Activated CD8-positive, alpha-beta memory T cell treated with anti-CD3 and anti-CD28 coated beads, Interleukin-2, amount 10 ng/mL, durations not matched to agents 7 days and 5 days (primary cell): Measurements from ENCODE around the gene EXOC3L2. TPM values are rescaled to one million over a fixed set of nuclear protein-coding genes. Genes with fewer than 3 reads are reported as not detected.

Experiments
- ATAC-seq: fragments of 150-1000 bp; cut with Tn5 transposase; one replicate; pipeline ENCODE4 v1.10.0; 2021; ENCODE audit warnings: moderate library complexity
- CTCF ChIA-PET: fragments of 350-600 bp; sonication (Branson Sonifier 250); formaldehyde crosslinking; loops from one replicate; lab custom pipeline; 2021; ENCODE audit warnings: antibody characterized with exemption; lab: Charles Lee
- DNase-seq: peaks from one replicate; pipeline ENCODE4 v3.0.0-alpha.2; 2020
- H3K27ac Mint-ChIP-seq: one replicate; pipeline ENCODE4 v1.8.0; 2021; ENCODE audit warnings: mild to moderate bottlenecking, mixed read lengths
- H3K27me3 Mint-ChIP-seq: one replicate; pipeline ENCODE4 v1.8.0; 2021; ENCODE audit warnings: mixed read lengths
- H3K36me3 Mint-ChIP-seq: one replicate; pipeline ENCODE4 v1.8.0; 2021; ENCODE audit warnings: mild to moderate bottlenecking, mixed read lengths
- H3K4me1 Mint-ChIP-seq: one replicate; pipeline ENCODE4 v1.8.0; 2021; ENCODE audit warnings: mixed read lengths
- H3K4me3 Mint-ChIP-seq: one replicate; pipeline ENCODE4 v1.8.0; 2021; ENCODE audit warnings: mild to moderate bottlenecking, moderate library complexity, mixed read lengths
- H3K9me3 Mint-ChIP-seq: one replicate; pipeline ENCODE4 v1.8.0; 2022; ENCODE audit warnings: low read depth, mixed read lengths
- total RNA-seq, 2 experiments: library from RNA; stranded (reverse); gene quantifications; one replicate each; pipeline ENCODE4 v1.2.3, GENCODE V29; 2021

The EXOC3L2 gene
- total RNA-seq, 2 experiments from 2014 or later = not detected

DNA sequence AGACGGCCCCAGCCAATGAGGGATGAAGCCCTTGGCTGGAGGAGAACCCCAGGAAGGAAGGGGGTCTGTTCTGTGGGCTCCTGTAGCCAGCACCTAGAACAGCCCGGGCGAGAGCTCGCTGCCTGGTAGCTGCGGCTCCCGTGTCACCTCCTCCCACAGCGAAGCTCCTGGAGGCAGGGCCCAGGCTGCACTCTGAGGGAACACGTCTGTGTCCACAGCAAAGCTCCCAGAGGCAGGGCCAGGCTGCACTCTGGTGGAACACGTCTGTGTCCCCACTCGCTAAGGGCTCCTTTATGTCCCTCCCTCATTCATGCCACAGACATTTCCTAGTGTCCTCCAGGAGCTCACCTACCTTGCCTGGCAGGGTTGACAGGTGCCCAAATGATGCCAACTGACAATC, 75.6 kb downstream of the EXOC3L2 start:
- CTCF ChIA-PET = interaction anchor here (1.2 to 1.9 kb wide), 2 partner anchors 9 to 17 kb away, joined by 3 to 5 read pairs; partner anchors contain the start of gene NKPD1
- no peak overlapping the region for H3K27ac Mint-ChIP-seq
- peaks cover 2% of the 10 kb centered on the region for H3K36me3 Mint-ChIP-seq
- no peaks in the 10 kb centered on the region for H3K27me3 Mint-ChIP-seq
- peaks cover 46% of the 10 kb centered on the region for H3K4me1 Mint-ChIP-seq
- H3K4me3 Mint-ChIP-seq = no peak overlapping the region
- no peak for ATAC-seq
- no peaks in the 10 kb centered on the region for H3K9me3 Mint-ChIP-seq
- no peak for DNase-seq

DNA sequence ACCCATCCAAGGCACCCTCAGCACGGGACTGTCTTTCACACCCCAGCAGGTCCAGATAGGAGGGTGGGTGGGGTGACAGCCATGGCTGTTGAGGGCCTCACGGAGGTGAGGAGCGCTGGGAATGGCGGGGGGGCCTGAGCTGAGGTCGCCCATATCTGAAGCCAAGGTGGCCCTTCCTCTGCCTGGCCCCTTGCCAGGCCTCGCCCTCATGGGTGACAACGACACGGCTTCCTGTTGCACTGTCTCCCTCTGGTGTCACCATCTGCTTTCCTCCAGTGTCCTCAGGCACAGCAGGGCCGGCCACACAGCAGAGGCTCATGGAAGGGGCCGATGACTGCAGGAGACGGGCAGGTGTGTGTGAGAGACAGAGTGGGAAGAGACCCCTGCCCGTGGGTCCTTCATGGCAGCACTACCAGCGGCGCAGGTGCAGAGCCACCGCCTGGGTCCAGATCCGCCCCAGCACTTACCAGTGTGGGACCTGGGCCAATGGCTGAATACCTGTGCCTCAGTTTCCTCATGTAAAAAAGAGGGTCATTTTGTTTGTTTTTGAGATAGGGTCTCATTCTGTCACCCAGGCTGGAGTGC, 76.3 kb downstream of the EXOC3L2 start:
- H3K27me3 Mint-ChIP-seq = no peaks in the 10 kb centered on the region
- no peak overlapping the region for H3K27ac Mint-ChIP-seq
- CTCF ChIA-PET = interaction anchor here (0.6 to 1.2 kb wide), 3 partner anchors 8 to 18 kb away, joined by 3 read pairs; partner anchors contain the start of genes BLOC1S3 and NKPD1
- H3K9me3 Mint-ChIP-seq = no peaks in the 10 kb centered on the region
- H3K4me1 Mint-ChIP-seq = peaks cover 50% of the 10 kb centered on the region
- no peak for DNase-seq
- no peak for ATAC-seq
- H3K4me3 Mint-ChIP-seq = no peak overlapping the region
- H3K36me3 Mint-ChIP-seq = peaks cover 2% of the 10 kb centered on the region

DNA sequence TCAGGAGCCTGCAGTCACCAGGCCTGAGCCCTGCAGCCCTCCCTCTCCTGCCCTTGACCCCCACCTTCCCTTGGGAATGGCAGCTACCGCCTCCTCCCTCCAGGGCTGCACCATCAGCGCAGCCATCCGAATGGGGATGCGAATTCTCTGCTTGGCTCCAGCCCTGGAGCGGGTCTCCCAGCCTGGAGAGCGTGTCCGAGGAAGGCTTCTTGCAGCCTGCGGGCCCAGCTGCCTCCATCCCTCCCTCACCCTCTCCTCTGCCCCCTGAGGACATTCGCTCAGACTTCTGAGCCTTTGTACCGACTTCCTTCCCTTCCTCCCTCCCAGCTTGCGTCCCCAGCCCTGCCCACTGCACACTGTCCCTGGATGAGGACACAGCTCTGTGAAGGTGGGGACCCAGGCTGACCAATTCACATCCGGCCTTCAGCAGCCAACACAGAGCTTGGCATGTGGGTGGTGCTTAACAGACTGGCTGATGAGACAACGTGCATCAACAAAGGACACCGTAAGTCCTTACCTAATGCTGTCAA, 78.4 kb downstream of the EXOC3L2 start:
- H3K27ac Mint-ChIP-seq = no peak overlapping the region
- H3K4me1 Mint-ChIP-seq = peaks cover 42% of the 10 kb centered on the region
- no peak for ATAC-seq
- no peak overlapping the region for H3K4me3 Mint-ChIP-seq
- H3K36me3 Mint-ChIP-seq = peaks cover 2% of the 10 kb centered on the region
- no peaks in the 10 kb centered on the region for H3K27me3 Mint-ChIP-seq
- no peaks in the 10 kb centered on the region for H3K9me3 Mint-ChIP-seq
- DNase-seq = no peak
- CTCF ChIA-PET = interaction anchor here (0.7 to 2.3 kb wide), 3 partner anchors 11 to 17 kb away, joined by 3 to 6 read pairs (median 4); partner anchors contain the start of genes BLOC1S3 and TRAPPC6A

GRCh38 chr19:45164577-45165335, 80.5 kb downstream of the EXOC3L2 start:
- Mint-ChIP-seq H3K27ac (peak overlapping the region; percentile 70), H3K27me3 (no peaks in the 10 kb centered on the region), H3K4me3 (no peak overlapping the region), H3K4me1 (peaks cover 24% of the 10 kb centered on the region), H3K36me3 (no peaks in the 10 kb centered on the region), H3K9me3 (no peaks in the 10 kb centered on the region)
- DNase-seq (peak; percentile 78), ATAC-seq (peak; percentile 83)
- CTCF ChIA-PET = interaction anchor here (0.8 to 1.0 kb wide), 7 partner anchors 11 to 175 kb away, joined by 3 to 8 read pairs (median 3); partner anchors contain the start of gene TRAPPC6A

GRCh38 chr19:45163751-45164460, 81.3 kb downstream of the EXOC3L2 start:
- CTCF ChIA-PET = interaction anchor here (0.6 to 1.0 kb wide), 4 partner anchors 14 to 629 kb away, joined by 3 to 8 read pairs (median 3); partner anchors contain the start of genes DMWD and TRAPPC6A
- DNase-seq = no peak
- no peaks in the 10 kb centered on the region for H3K9me3 Mint-ChIP-seq
- peak overlapping the region; percentile 70 for H3K27ac Mint-ChIP-seq
- no peak overlapping the region for H3K4me3 Mint-ChIP-seq
- H3K4me1 Mint-ChIP-seq = peaks cover 22% of the 10 kb centered on the region
- no peaks in the 10 kb centered on the region for H3K36me3 Mint-ChIP-seq
- H3K27me3 Mint-ChIP-seq = no peaks in the 10 kb centered on the region
- ATAC-seq = no peak

- Mint-ChIP-seq H3K27ac (no peak overlapping the region), H3K36me3 (no peaks in the 10 kb centered on the region), H3K9me3 (no peaks in the 10 kb centered on the region), H3K27me3 (no peaks in the 10 kb centered on the region), H3K4me1 (peaks cover 21% of the 10 kb centered on the region), H3K4me3 (no peak overlapping the region)
- no peak for ATAC-seq
- CTCF ChIA-PET = interaction anchor here (0.6 kb wide), 1 partner anchor 630 kb away, joined by 3 read pairs; the partner anchor contains the start of gene DMWD
- no peak for DNase-seq
These were observed 82.1 kb downstream of the EXOC3L2 start for GRCh38 chr19:45163156-45163555.

DNA sequence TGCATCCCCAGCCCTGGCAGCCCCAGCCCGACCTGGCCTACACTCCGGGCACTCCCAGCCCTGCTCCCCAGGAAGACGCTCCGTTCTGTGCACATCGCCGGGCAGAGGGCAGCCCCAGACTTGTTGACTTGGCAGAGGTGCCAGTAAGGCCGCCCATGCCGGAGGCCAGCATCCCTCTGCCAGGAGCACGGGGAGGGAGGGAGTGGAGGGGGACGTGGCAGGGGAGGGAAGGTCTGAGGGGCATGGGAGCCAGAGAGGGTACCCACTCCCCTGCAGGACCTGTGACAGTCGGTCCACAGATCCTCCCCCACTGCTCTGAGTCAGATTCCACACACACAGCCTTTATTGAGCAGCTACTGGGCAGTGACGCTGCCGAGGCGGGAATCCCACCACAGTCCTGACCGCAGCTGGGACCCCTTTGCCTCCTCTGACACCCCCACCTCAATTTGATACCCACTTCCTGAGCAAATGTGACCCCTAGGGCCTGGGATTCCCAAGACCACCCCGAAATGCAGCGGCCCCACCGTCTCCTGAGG, 82.5 kb downstream of the EXOC3L2 start:
- Mint-ChIP-seq H3K27ac (no peak overlapping the region), H3K36me3 (no peaks in the 10 kb centered on the region), H3K4me1 (peaks cover 21% of the 10 kb centered on the region), H3K27me3 (no peaks in the 10 kb centered on the region), H3K9me3 (no peaks in the 10 kb centered on the region), H3K4me3 (no peak overlapping the region)
- ATAC-seq (no peak), DNase-seq (no peak)
- CTCF ChIA-PET = no interaction called here

Other genes with a start within 250 kb of the EXOC3L2 start
- 10 to 100 TPM; 22.4 to 58.8 TPM for gene RELB, start 243.9 kb downstream of the EXOC3L2 start, total RNA-seq
- 100 to 1,000 TPM; 114 to 121 TPM for gene CLASRP, start 206.4 kb downstream of the EXOC3L2 start, total RNA-seq
- gene ZNF296, start 168.9 kb downstream of the EXOC3L2 start, total RNA-seq = 1 to 10 TPM; 5.3 to 9.5 TPM
- gene GEMIN7, start 166.1 kb downstream of the EXOC3L2 start, total RNA-seq = 10 to 100 TPM; 26.2 to 34.4 TPM
- 10 to 100 TPM; 18.7 to 30.0 TPM for gene PPP1R37, start 152.2 kb downstream of the EXOC3L2 start, total RNA-seq
- under 1 TPM; 0.14 to 0.18 TPM for gene NKPD1, start 84.4 kb downstream of the EXOC3L2 start, total RNA-seq
- gene TRAPPC6A, start 67.2 kb downstream of the EXOC3L2 start, total RNA-seq = 10 to 100 TPM; 50.3 to 50.6 TPM
- 10 to 100 TPM; 15.7 to 17.6 TPM for gene BLOC1S3, start 66.6 kb downstream of the EXOC3L2 start, total RNA-seq
- gene MARK4, start 5.9 kb upstream of the EXOC3L2 start, total RNA-seq = 10 to 100 TPM; 25.9 to 29.4 TPM
- gene CKM, start 77.5 kb upstream of the EXOC3L2 start, total RNA-seq = not detected
- gene KLC3, start 95.3 kb upstream of the EXOC3L2 start, total RNA-seq = not detected
- 10 to 100 TPM; 26.1 to 26.8 TPM for gene ERCC2, start 125.2 kb upstream of the EXOC3L2 start, total RNA-seq
- gene PPP1R13L, start 159.7 kb upstream of the EXOC3L2 start, total RNA-seq = 10 to 100 TPM in 1 of 2 experiments, 1 to 10 TPM in 1; 6.4 to 11.7 TPM
- 10 to 100 TPM in 1 of 2 experiments, 1 to 10 TPM in 1; 8.9 to 12.2 TPM for gene POLR1G, start 161.2 kb upstream of the EXOC3L2 start, total RNA-seq
- gene ERCC1, start 178.5 kb upstream of the EXOC3L2 start, total RNA-seq = 10 to 100 TPM; 62.5 to 73.4 TPM
- 10 to 100 TPM in 1 of 2 experiments, 1 to 10 TPM in 1; 5.6 to 98.6 TPM for gene FOSB, start 222.6 kb upstream of the EXOC3L2 start, total RNA-seq